Measurements from ENCODE around the gene HINT2.

DNA sequence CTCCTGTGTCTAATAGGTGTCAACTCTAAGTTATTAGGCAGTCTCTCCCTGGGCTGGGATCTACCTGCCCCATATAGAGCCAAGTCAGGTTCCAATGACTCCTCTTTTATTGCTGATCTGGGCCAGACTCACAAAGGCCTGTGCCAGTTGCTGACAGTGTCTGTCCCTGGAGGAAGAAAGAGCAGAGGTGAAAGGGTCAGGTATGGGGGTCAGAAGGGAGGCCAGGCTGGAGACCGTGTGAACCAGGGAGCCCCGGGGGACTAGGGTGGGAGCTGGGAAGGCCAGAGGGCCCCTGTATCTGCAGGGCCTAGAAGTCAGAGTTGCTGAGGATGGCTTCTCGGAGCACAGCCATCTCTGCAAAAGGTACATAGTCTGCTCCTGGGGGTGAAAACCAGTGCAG is 3.5 kb upstream of the HINT2 start:
- TF ChIP-seq GATA2 (IDR thresholded peaks at IDR 0.05; ENCODE audit: low read depth, low read length) = no peak
- no peak for TF ChIP-seq GATA3 (IDR thresholded peaks at IDR 0.05; ENCODE audit: low read depth, low read length)
